H9 (cell line): ENCODE results near the gene DLK2. TPM values are rescaled to one million over a fixed set of nuclear protein-coding genes. Genes with fewer than 3 reads are reported as not detected.

Source experiments
- DNase-seq: peaks from one replicate; pipeline ENCODE4 v3.0.0-alpha.2; 2017
- H2AFZ ChIP-seq: one replicate; pipeline ENCODE4 v1.6.1; 2013; ENCODE audit warnings: mild to moderate bottlenecking, low read length, control low read depth, moderate library complexity
- H2AK5ac ChIP-seq: 2 replicates; pipeline ENCODE4 v1.6.1; 2013; ENCODE audit warnings: low read length, control low read depth, mixed read lengths; ENCODE audit not compliant: insufficient read length
- H2BK120ac ChIP-seq: one replicate; pipeline ENCODE4 v1.6.1; 2013; ENCODE audit warnings: low read depth, mild to moderate bottlenecking, low read length, control low read depth, inconsistent platforms; ENCODE audit not compliant: poor library complexity, severe bottlenecking
- H2BK12ac ChIP-seq: 2 replicates; pipeline ENCODE4 v1.6.1; 2013; ENCODE audit warnings: low read length, control low read depth, mixed read lengths, low read depth; ENCODE audit not compliant: insufficient read length
- H2BK15ac ChIP-seq: 2 replicates; pipeline ENCODE4 v1.6.1; 2013; ENCODE audit warnings: low read depth, low read length, control low read depth
- H2BK20ac ChIP-seq: one replicate; pipeline ENCODE4 v1.6.1; 2013; ENCODE audit warnings: low read depth, mild to moderate bottlenecking, low read length, control low read depth, inconsistent platforms; ENCODE audit not compliant: poor library complexity, severe bottlenecking
- H2BK5ac ChIP-seq: 2 replicates; pipeline ENCODE4 v1.6.1; 2013; ENCODE audit warnings: low read length, control low read depth, mixed read lengths; ENCODE audit not compliant: insufficient read length
- H3K14ac ChIP-seq: 2 replicates; pipeline ENCODE4 v1.6.1; 2013; ENCODE audit warnings: low read length, control low read depth; ENCODE audit not compliant: insufficient read depth
- H3K18ac ChIP-seq: 2 replicates; pipeline ENCODE4 v1.6.1; 2013; ENCODE audit warnings: low read depth, mild to moderate bottlenecking, mixed read lengths, low read length, control low read depth; ENCODE audit not compliant: insufficient read length
- H3K23ac ChIP-seq: 2 replicates; pipeline ENCODE4 v1.6.1; 2013; ENCODE audit warnings: low read length, control low read depth, mixed read lengths, low read depth; ENCODE audit not compliant: insufficient read length
- H3K23me2 ChIP-seq: 2 replicates; pipeline ENCODE4 v1.6.1; 2013; ENCODE audit warnings: low read depth, mild to moderate bottlenecking, mixed read lengths, low read length, control low read depth; ENCODE audit not compliant: insufficient read length, poor library complexity, severe bottlenecking
- H3K27ac ChIP-seq: 2 replicates; pipeline ENCODE4 v1.5.1; 2013; ENCODE audit warnings: low read length, control low read depth, mixed read lengths, low read depth; ENCODE audit not compliant: insufficient read length
- H3K27me3 ChIP-seq: 2 replicates; pipeline ENCODE4 v1.6.1; 2013; ENCODE audit warnings: low read length, control low read depth, inconsistent platforms; ENCODE audit not compliant: insufficient read depth
- H3K4ac ChIP-seq: 2 replicates; pipeline ENCODE4 v1.6.1; 2013; ENCODE audit warnings: low read depth, mild to moderate bottlenecking, control low read depth, inconsistent platforms, low read length, moderate library complexity
- H3K4me1 ChIP-seq: 2 replicates; pipeline ENCODE4 v1.6.1; 2013; ENCODE audit warnings: low read length, control low read depth, inconsistent platforms; ENCODE audit not compliant: insufficient read depth
- H3K4me2 ChIP-seq: 2 replicates; pipeline ENCODE4 v1.6.1; 2013; ENCODE audit warnings: low read length, control low read depth, mixed read lengths; ENCODE audit not compliant: insufficient read length, insufficient read depth
- H3K56ac ChIP-seq: 2 replicates; pipeline ENCODE4 v1.6.1; 2013; ENCODE audit warnings: low read depth, mild to moderate bottlenecking, mixed read lengths, low read length, control low read depth; ENCODE audit not compliant: insufficient read length
- H3K79me1 ChIP-seq: 2 replicates; pipeline ENCODE4 v1.6.1; 2013; ENCODE audit warnings: low read depth, mild to moderate bottlenecking, moderate library complexity, low read length, control low read depth, inconsistent platforms; ENCODE audit not compliant: insufficient read depth, poor library complexity, severe bottlenecking
- H3K79me2 ChIP-seq: 2 replicates; pipeline ENCODE4 v1.6.1; 2013; ENCODE audit warnings: low read length, control low read depth, inconsistent platforms; ENCODE audit not compliant: insufficient read depth
- H3K9ac ChIP-seq: 2 replicates; pipeline ENCODE4 v1.6.1; 2013; ENCODE audit warnings: low read length, control low read depth, mixed read lengths; ENCODE audit not compliant: insufficient read length; ENCODE audit errors: extremely low read depth
- H3K9me3 ChIP-seq: one replicate; pipeline ENCODE4 v1.6.1; 2013; ENCODE audit warnings: low read depth, low read length, inconsistent platforms; ENCODE audit not compliant: control insufficient read depth
- H3T11ph ChIP-seq: one replicate; pipeline ENCODE4 v1.6.1; 2013; ENCODE audit warnings: mild to moderate bottlenecking, low read length, control low read depth, inconsistent platforms
- H4K20me1 ChIP-seq: one replicate; pipeline ENCODE4 v1.6.1; 2013; ENCODE audit not compliant: control insufficient read depth, insufficient read length, insufficient read depth
- H4K5ac ChIP-seq: 2 replicates; pipeline ENCODE4 v1.6.1; 2013; ENCODE audit warnings: low read depth, mild to moderate bottlenecking, mixed read lengths, low read length, control low read depth; ENCODE audit not compliant: insufficient read length
- H4K8ac ChIP-seq: replicated peaks from 2 replicates; pipeline ENCODE4 v1.6.1; 2013; ENCODE audit warnings: low read length, control low read depth, mixed read lengths, low read depth; ENCODE audit not compliant: insufficient read length
- H4K91ac ChIP-seq: 2 replicates; pipeline ENCODE4 v1.6.1; 2013; ENCODE audit warnings: low read depth, mild to moderate bottlenecking, moderate library complexity, mixed read lengths, low read length, control low read depth; ENCODE audit not compliant: insufficient read length
- H3K27ac Mint-ChIP-seq, 3 experiments: 2 replicates in 2 of 3; 3 replicates in 1 of 3; pipeline ENCODE4 v1.8.0; 2020 to 2021; ENCODE audit warnings: mixed read lengths in 3 of 3, mild to moderate bottlenecking in 1 of 3, moderate library complexity in 1 of 3
- H3K27me3 Mint-ChIP-seq: 2 replicates; pipeline ENCODE4 v1.8.0; 2021; ENCODE audit warnings: low read depth, mild to moderate bottlenecking, moderate library complexity, mixed read lengths
- H3K36me3 Mint-ChIP-seq, 3 experiments: 2 replicates in 2 of 3; 3 replicates in 1 of 3; pipeline ENCODE4 v1.8.0; 2020 to 2021; ENCODE audit warnings: low read depth in 3 of 3, mixed read lengths in 3 of 3; ENCODE audit not compliant: insufficient read depth in 1 of 3
- H3K4me1 Mint-ChIP-seq, 2 experiments: 2 replicates each; pipeline ENCODE4 v1.8.0; 2020; ENCODE audit warnings: mixed read lengths in 2 of 2
- H3K4me3 Mint-ChIP-seq, 2 experiments: 2 replicates in 1 of 2; 3 replicates in 1 of 2; pipeline ENCODE4 v1.8.0; 2020 to 2021; ENCODE audit warnings: mild to moderate bottlenecking in 2 of 2, mixed read lengths in 2 of 2, moderate library complexity in 1 of 2
- H3K9me3 Mint-ChIP-seq, 2 experiments: 2 replicates in 1 of 2; 3 replicates in 1 of 2; pipeline ENCODE4 v1.8.0; 2020; ENCODE audit warnings: mild to moderate bottlenecking in 2 of 2, mixed read lengths in 2 of 2, moderate library complexity in 1 of 2
- WGBS: extraction: QIAGEN DNeasy Blood & Tissue Kit; methylation state at CpG from one replicate; pipeline ENCODE4 v1.1.7; 2013; ENCODE audit warnings: missing lambda C conversion rate, low lambda C conversion rate, mixed read lengths; ENCODE audit not compliant: insufficient read length; ENCODE audit errors: extremely low coverage; 5-methylcytosine and 5-hydroxymethylcytosine counted together
- total RNA-seq: library from RNA; stranded (reverse); gene quantifications from 2 replicates; pipeline ENCODE4 v1.2.1, GENCODE V29; 2021
- TF ChIP-seq, protein P1 (sequence below): fragments of 200-600 bp; sonication (generic); conservative IDR thresholded peaks from 3 replicates; pipeline ENCODE4 v1.8.0; 2021; ENCODE audit warnings: antibody characterized with exemption, mild to moderate bottlenecking

Gene DLK2
- total RNA-seq, 1 experiment from 2014 or later, result 0.96 TPM

DNA sequence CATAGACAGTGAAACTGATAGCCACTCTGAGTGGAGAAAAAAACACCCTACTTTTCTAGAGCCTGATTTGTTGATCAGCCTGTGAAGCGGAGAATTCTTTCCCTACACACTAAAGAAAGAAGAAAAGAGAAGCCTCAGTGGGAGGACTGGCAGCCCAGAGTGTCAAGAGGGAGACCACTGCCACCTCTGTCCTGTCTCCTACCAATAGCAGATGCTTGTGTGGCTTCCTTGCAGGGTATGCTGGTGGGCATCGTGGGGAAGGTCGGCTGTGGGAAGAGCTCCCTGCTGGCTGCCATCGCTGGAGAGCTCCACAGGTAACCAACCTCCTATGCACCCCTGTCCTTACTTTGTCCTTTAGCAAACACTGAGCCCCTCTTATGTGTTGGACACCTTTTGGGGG is 17.6 kb downstream of the DLK2 start:
- Histone ChIP-seq H3K27ac (no peak overlapping the region), H3K79me2 (no peaks in the 10 kb centered on the region), H2BK15ac (no peak overlapping the region), H4K91ac (no peak overlapping the region), H2AFZ (no peak overlapping the region), H2BK20ac (no peak overlapping the region), H3K27me3 (no peaks in the 10 kb centered on the region), H2AK5ac (no peak overlapping the region), H3K56ac (no peak overlapping the region), H3K4ac (no peak overlapping the region), H2BK12ac (no peak overlapping the region), H3K14ac (no peak overlapping the region), H2BK5ac (no peak overlapping the region), H4K8ac (no peak overlapping the region), H3T11ph (no peak overlapping the region), H4K20me1 (no peaks in the 10 kb centered on the region), H3K23ac (no peak overlapping the region), H3K4me2 (no peak overlapping the region), H3K4me1 (no peaks in the 10 kb centered on the region), H2BK120ac (no peak overlapping the region), H4K5ac (no peak overlapping the region), H3K9ac (no peak overlapping the region), H3K23me2 (no peaks in the 10 kb centered on the region), H3K79me1 (no peaks in the 10 kb centered on the region), H3K18ac (no peak overlapping the region), H3K9me3 (no peaks in the 10 kb centered on the region)
- Mint-ChIP-seq H3K9me3 (no peaks in the 10 kb centered on the region), H3K36me3 (peaks cover 0 to 19% (median 2%) of the 10 kb centered on the region in 3 experiments; a peak in 6 of 7 replicates), H3K4me1 (no peaks in the 10 kb centered on the region), H3K4me3 (no peak overlapping the region), H3K27me3 (no peaks in the 10 kb centered on the region), H3K27ac (no peak overlapping the region)
- WGBS, result no CpG with 5 or more reads among the region's 4 CpGs
- no peak for DNase-seq
- TF ChIP-seq, protein P1, sequence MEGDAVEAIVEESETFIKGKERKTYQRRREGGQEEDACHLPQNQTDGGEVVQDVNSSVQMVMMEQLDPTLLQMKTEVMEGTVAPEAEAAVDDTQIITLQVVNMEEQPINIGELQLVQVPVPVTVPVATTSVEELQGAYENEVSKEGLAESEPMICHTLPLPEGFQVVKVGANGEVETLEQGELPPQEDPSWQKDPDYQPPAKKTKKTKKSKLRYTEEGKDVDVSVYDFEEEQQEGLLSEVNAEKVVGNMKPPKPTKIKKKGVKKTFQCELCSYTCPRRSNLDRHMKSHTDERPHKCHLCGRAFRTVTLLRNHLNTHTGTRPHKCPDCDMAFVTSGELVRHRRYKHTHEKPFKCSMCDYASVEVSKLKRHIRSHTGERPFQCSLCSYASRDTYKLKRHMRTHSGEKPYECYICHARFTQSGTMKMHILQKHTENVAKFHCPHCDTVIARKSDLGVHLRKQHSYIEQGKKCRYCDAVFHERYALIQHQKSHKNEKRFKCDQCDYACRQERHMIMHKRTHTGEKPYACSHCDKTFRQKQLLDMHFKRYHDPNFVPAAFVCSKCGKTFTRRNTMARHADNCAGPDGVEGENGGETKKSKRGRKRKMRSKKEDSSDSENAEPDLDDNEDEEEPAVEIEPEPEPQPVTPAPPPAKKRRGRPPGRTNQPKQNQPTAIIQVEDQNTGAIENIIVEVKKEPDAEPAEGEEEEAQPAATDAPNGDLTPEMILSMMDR, result no peak
